Subcutaneous adipose tissue (tissue), 4 donors: ENCODE data around the gene CDK5RAP1. TPM values are rescaled to one million over a fixed set of nuclear protein-coding genes. Genes with fewer than 3 reads are reported as not detected.

Experiments
- CTCF ChIP-seq: fragments of 450-650 bp; IDR thresholded peaks from one replicate; pipeline ENCODE4 v1.5.1; 2016; ENCODE audit warnings: low read depth, mild to moderate bottlenecking, control low read depth, antibody characterized with exemption, moderate library complexity
- total RNA-seq, 4 donors: library from RNA; depleted of rRNA; stranded (reverse); fragments of >200 nt; gene quantifications; one replicate each; pipeline ENCODE4 v1.1.0, GENCODE V29; 2016

Gene CDK5RAP1
- total RNA-seq, 4 donors from 2014 or later = 14.5 to 26.0 (median 16.3) TPM

DNA sequence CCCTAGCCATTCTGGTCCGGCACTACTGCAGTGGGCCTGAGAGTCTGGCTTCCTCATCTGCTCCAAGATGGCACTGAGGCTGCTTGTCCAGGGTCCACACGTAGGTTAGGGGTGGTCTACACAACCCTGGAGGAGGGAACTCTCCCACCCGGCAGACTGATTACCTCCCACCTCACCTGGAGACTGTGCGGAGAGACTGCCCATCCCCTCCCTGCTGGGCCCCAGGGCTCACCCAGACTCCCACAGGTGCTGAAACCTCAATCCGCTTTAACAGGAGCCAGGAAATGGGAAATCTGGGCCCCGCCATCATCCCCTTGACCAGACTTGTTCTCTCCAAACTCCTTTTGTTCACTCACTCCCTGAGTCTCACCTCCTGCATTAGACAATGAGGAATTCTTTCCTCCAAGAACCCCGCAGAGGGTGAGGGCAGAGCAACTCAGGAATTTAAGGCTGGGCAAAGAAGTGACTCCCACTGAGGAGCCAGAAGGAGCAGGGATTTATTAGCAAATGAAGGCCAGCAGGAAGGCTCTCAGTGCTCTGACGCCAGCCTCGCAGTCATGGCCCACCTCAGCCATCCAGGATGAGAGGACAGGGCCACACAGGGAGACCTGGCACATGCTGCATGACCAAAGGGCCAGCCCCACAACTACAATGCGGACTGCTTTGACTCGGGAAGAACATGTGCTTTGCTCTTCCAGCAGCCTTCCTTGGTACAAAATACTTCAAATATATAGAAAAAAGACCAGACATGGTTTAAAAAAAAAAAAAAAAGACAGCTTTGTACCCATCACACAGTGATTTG lies 53.0 kb downstream of the CDK5RAP1 start:
- TF ChIP-seq CTCF = no peak

- no peak for TF ChIP-seq CTCF
These were observed 56.0 kb downstream of the CDK5RAP1 start for GRCh38 chr20:33345342-33345741.

DNA sequence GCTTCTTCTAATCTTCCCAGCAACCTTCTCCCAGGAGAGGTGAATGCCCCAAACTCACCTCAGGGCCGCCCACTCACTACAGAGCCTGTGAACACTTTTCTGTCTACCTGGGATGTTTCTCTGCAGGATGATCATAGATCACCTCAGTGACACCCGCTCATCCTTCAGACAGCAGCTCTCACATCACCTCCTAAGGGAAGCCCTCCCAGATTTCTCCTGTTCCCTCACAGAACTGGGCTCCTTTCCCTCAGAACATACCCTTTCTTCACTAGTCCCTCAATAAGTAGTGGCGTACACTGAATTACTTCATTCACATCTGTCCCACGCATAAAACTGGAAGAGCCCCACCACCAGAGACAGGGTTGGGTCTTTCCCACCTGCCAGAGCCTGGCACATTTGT lies 57.8 kb downstream of the CDK5RAP1 start:
- TF ChIP-seq CTCF = no peak

- no peak for TF ChIP-seq CTCF
These were observed 61.7 kb downstream of the CDK5RAP1 start for GRCh38 chr20:33339515-33340058.

- no peak for TF ChIP-seq CTCF
These were observed 62.7 kb downstream of the CDK5RAP1 start for GRCh38 chr20:33338467-33339258.

DNA sequence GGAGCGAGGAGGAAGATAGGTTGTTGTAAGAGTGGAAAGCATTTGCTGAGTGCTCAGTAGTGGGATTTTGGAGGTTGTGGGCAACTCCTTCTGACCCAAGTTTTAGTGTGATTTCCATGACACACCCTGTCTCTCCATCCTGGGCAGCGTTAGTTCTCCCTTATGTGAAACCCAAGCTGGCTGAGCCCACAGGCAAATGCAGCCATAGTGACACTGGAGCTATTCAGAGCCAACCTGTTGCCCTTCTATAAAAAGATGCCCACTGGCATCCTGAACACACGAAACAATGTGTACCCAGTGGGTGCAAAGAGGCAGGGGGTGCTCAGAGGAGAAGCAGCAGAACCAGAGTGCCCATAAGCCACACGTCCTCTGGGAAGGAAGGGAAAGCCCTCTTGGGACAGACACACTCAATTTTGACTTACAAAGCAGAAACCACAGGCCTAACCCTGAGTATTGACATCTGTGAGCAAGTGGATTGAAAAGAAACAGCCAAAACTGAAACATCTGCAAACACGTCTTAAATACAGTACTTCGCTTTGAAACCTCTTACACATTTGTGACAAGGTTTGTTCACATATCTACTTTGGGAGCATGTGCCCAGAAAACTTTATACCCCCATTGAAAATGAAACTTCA lies 63.7 kb downstream of the CDK5RAP1 start:
- no peak for TF ChIP-seq CTCF

DNA sequence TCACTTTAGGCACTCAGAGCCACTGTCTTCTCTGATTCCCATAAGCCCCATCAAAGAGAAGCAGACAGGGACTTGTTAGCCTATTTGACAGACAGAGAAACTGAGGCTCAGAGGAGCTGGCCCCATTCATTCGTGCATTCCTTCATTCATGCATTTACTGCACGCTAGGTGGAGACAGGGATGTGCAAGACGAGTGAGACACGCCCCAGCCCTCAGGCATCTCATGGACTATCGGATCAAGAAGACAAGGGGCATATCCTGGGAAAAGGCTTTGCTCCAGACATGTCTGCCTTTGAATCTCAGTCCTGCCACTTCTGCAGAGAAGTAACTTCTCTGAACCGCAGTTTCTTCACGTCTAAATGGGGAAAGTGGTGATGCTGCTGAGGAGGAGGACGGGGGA lies 64.2 kb downstream of the CDK5RAP1 start:
- no peak for TF ChIP-seq CTCF
